ENCODE results near the gene OR3A2. TPM values are rescaled to one million over a fixed set of nuclear protein-coding genes. Genes with fewer than 3 reads are reported as not detected.
"Not testable (repeated sequence)": the region's sequence is repeated elsewhere in the genome, so short reads cannot be mapped to it uniquely, and the experiment has no call there.

OR3A2 gene
- total RNA-seq, 1 donor from 2014 or later: not detected

DNA sequence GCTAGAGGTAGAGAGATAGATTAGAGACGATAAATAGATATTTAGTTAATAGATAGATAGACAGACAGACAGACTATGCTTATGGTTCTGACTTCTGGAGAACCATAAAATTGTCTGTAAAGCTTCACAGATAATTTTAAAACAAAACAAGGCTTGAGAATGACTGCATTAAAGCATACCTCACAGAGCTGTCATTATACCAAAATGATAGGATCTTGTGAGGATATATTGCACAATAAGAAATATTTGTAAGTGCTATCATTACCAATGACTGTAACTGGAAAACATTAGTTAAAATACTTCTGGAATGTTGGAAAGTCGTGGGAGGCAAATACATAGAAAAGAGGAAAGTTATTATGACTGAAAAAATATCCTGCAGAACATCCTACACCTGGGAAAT, 15.7 kb upstream of the OR3A2 start:
- Histone ChIP-seq H3K9ac (no peak overlapping the region), H3K79me2 (ENCODE audit: low read depth) (no peaks in the 10 kb centered on the region), H3F3A (ENCODE audit: low read depth) (no peaks in the 10 kb centered on the region), H3K27me3 (no peaks in the 10 kb centered on the region), H2AFZ (replicated peaks) (no peak overlapping the region), H3K9me3 (ENCODE audit: low read depth) (no peaks in the 10 kb centered on the region), H4K20me1 (ENCODE audit: low read depth) (no peaks in the 10 kb centered on the region), H3K4me1 (no peaks in the 10 kb centered on the region), H3K36me3 (no peaks in the 10 kb centered on the region), H3K4me2 (no peak overlapping the region), H3K27ac (no peak overlapping the region), H3K4me3 (no peak overlapping the region)
- DNase-seq (ENCODE audit: low spot score): no peak
- Mint-ChIP-seq H3K9me3 (peaks cover 8% of the 10 kb centered on the region), H3K36me3 (no peaks in the 10 kb centered on the region), H3K27ac (no peak overlapping the region), H3K27me3 (ENCODE audit: insufficient read depth, low read depth) (no peaks in the 10 kb centered on the region), H3K4me1 (no peaks in the 10 kb centered on the region), H3K4me3 (no peak overlapping the region)
- TF ChIP-seq EZH2phosphoT487 (IDR thresholded peaks at IDR 0.05) (no peak), EZH2 (IDR thresholded peaks at IDR 0.05) (no peak)
- TF ChIP-seq, protein P1, sequence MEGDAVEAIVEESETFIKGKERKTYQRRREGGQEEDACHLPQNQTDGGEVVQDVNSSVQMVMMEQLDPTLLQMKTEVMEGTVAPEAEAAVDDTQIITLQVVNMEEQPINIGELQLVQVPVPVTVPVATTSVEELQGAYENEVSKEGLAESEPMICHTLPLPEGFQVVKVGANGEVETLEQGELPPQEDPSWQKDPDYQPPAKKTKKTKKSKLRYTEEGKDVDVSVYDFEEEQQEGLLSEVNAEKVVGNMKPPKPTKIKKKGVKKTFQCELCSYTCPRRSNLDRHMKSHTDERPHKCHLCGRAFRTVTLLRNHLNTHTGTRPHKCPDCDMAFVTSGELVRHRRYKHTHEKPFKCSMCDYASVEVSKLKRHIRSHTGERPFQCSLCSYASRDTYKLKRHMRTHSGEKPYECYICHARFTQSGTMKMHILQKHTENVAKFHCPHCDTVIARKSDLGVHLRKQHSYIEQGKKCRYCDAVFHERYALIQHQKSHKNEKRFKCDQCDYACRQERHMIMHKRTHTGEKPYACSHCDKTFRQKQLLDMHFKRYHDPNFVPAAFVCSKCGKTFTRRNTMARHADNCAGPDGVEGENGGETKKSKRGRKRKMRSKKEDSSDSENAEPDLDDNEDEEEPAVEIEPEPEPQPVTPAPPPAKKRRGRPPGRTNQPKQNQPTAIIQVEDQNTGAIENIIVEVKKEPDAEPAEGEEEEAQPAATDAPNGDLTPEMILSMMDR (IDR thresholded peaks at IDR 0.05): no peak

DNA sequence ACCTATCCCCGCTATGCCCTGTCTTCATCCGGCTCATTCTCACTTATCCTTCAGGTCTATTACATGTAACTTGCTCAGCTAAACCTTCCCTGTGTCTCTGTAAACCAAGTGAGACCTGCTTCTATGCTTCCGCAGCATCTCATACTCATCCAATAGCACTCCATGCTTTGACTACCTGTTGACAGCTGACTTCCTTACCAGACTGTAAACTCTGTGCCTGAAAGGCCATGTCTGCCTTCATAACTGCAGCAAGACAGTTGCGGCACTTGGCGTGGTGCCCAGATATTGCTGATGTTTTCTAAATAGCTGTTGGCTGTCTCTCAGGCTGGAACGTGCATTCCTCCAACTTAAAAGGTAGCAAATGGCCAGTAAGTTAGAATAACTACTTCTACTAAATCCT, 13.9 kb upstream of the OR3A2 start:
- Mint-ChIP-seq H3K9me3 (peaks cover 2% of the 10 kb centered on the region), H3K4me3 (no peak overlapping the region), H3K27me3 (ENCODE audit: insufficient read depth, low read depth) (no peaks in the 10 kb centered on the region), H3K27ac (no peak overlapping the region), H3K36me3 (no peaks in the 10 kb centered on the region), H3K4me1 (no peaks in the 10 kb centered on the region)
- Histone ChIP-seq H3K9me3 (ENCODE audit: low read depth) (peaks cover under 1% of the 10 kb centered on the region), H4K20me1 (ENCODE audit: low read depth) (no peaks in the 10 kb centered on the region), H2AFZ (replicated peaks) (no peak overlapping the region), H3K79me2 (ENCODE audit: low read depth) (no peaks in the 10 kb centered on the region), H3F3A (ENCODE audit: low read depth) (no peaks in the 10 kb centered on the region), H3K4me1 (no peaks in the 10 kb centered on the region), H3K27ac (no peak overlapping the region), H3K9ac (no peak overlapping the region), H3K36me3 (no peaks in the 10 kb centered on the region), H3K4me2 (no peak overlapping the region), H3K4me3 (no peak overlapping the region), H3K27me3 (no peaks in the 10 kb centered on the region)
- DNase-seq (ENCODE audit: low spot score): no peak
- TF ChIP-seq, protein P1 (IDR thresholded peaks at IDR 0.05): no peak
- no peak for TF ChIP-seq EZH2phosphoT487 (IDR thresholded peaks at IDR 0.05)
- no peak for TF ChIP-seq EZH2 (IDR thresholded peaks at IDR 0.05)

DNA sequence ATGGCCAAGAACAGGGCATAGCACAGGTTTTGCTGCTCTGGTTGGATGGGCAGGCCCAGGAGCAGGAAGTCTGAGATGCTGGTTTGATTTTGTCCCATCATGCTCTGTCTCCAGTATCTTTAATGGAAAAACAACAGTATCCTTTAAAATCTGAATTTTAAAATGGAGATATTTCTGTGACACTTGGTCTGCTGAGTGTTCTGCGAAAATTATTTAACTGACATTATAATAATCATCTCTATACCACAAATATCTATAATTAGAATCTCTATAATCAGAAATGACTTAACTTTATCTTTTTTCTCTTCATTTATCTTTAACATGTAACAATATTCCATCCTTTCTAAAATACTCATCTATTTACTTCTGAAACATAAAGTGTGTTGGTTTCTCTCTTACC, 12.2 kb upstream of the OR3A2 start, which contains the start of gene OR1E1:
OR1E1 (minus strand) TSS at position 101 of the 400 bp plus-strand sequence; CDS start at position 101, 0 bp downstream.
- H2AFZ ChIP-seq (replicated peaks): no peak within 1 kb of the TSS
- no peak within 1 kb of the TSS for H3K9ac ChIP-seq
- H4K20me1 ChIP-seq (ENCODE audit: low read depth): no peaks in the 10 kb centered on the region
- H3K36me3 Mint-ChIP-seq: no peaks in the 10 kb centered on the region
- H3K36me3 ChIP-seq: no peaks in the 10 kb centered on the region
- peaks cover 2% of the 10 kb centered on the region for H3K9me3 Mint-ChIP-seq
- no peak within 1 kb of the TSS for H3K4me3 Mint-ChIP-seq
- H3K4me1 ChIP-seq: no peaks in the 10 kb centered on the region
- no peak within 1 kb of the TSS for H3K4me2 ChIP-seq
- H3K79me2 ChIP-seq (ENCODE audit: low read depth): no peaks in the 10 kb centered on the region
- no peak for TF ChIP-seq EZH2phosphoT487 (IDR thresholded peaks at IDR 0.05)
- TF ChIP-seq, protein P1 (IDR thresholded peaks at IDR 0.05): no peak
- no peak for TF ChIP-seq EZH2 (IDR thresholded peaks at IDR 0.05)
- no peaks in the 10 kb centered on the region for H3K4me1 Mint-ChIP-seq
- DNase-seq (ENCODE audit: low spot score): no peak
- H3K27me3 Mint-ChIP-seq (ENCODE audit: insufficient read depth, low read depth): peaks cover 3% of the 10 kb centered on the region
- H3K9me3 ChIP-seq (ENCODE audit: low read depth): peaks cover 10% of the 10 kb centered on the region
- no peak within 1 kb of the TSS for H3K4me3 ChIP-seq
- H3K27me3 ChIP-seq: no peaks in the 10 kb centered on the region
- H3K27ac ChIP-seq: no peak within 1 kb of the TSS
- H3K27ac Mint-ChIP-seq: no peak within 1 kb of the TSS
- H3F3A ChIP-seq (ENCODE audit: low read depth): no peaks in the 10 kb centered on the region

DNA sequence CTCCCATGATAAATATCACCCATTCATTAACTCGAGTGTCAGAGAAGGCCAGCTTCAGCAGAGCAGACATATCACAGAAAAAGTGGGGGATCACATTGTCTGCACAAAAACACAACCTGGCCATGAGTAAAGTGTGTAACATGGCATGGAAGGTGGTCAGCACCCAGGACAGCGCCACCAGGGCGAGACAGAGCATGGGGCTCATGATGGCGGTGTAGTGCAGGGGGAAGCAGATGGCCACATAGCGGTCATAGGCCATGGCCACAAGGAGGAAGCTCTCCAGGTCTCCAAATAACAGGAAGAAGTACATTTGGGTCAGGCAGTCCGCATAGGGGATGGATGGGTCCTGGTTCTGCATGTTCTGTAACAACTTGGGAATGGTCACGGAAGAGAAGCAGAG, 11.7 kb upstream of the OR3A2 start:
- H3K9me3 Mint-ChIP-seq; H3K27ac Mint-ChIP-seq; H3K4me1 ChIP-seq; DNase-seq (ENCODE audit: low spot score); H3K36me3 ChIP-seq; H2AFZ ChIP-seq (replicated peaks); H3K4me3 ChIP-seq; H3K4me2 ChIP-seq; H3K27me3 Mint-ChIP-seq (ENCODE audit: insufficient read depth, low read depth); H3K27ac ChIP-seq; H3K36me3 Mint-ChIP-seq; H3K27me3 ChIP-seq; H4K20me1 ChIP-seq (ENCODE audit: low read depth); H3K4me3 Mint-ChIP-seq; H3K9ac ChIP-seq; H3F3A ChIP-seq (ENCODE audit: low read depth); H3K79me2 ChIP-seq (ENCODE audit: low read depth); H3K4me1 Mint-ChIP-seq: not testable (repeated sequence)
- H3K9me3 ChIP-seq (ENCODE audit: low read depth): peaks cover 10% of the 10 kb centered on the region
